HAP-1 (cell line): Measurements from ENCODE around the gene STK17B.

Experiments
- DNase-seq, 2 experiments: peaks; one replicate each; pipeline ENCODE4 v3.0.0-alpha.2; 2016 to 2020; ENCODE audit warnings: low spot score in 2 of 2
- H3K27me3 ChIP-seq: fragments of 250-450 bp; sonication (Bioruptor Pico); 2 replicates; pipeline ENCODE4 v1.5.1; 2020; ENCODE audit warnings: low read depth, mild to moderate bottlenecking, moderate library complexity
- H3K36me3 ChIP-seq: fragments of 250-450 bp; sonication (Bioruptor Pico); replicated peaks from 2 replicates; pipeline ENCODE4 v1.5.1; 2020; ENCODE audit warnings: mild to moderate bottlenecking
- H3K4me1 ChIP-seq: fragments of 250-450 bp; sonication (Bioruptor Pico); 2 replicates; pipeline ENCODE4 v1.5.1; 2020; ENCODE audit warnings: mild to moderate bottlenecking
- H3K4me3 ChIP-seq: fragments of 250-450 bp; sonication (Bioruptor Pico); 2 replicates; pipeline ENCODE4 v1.5.1; 2020; ENCODE audit warnings: mild to moderate bottlenecking, moderate library complexity
- H3K9me3 ChIP-seq: fragments of 250-450 bp; sonication (Bioruptor Pico); 2 replicates; pipeline ENCODE4 v1.5.1; 2020; ENCODE audit warnings: mild to moderate bottlenecking, moderate library complexity
- in situ Hi-C: fragments of 300-500 bp; cut with MboI; formaldehyde crosslinking; loops from 3 replicates; pipeline ENCODE4 v1.14.3; 2020; ENCODE audit warnings: low sequenced_read_pairs, inconsistent platforms, mixed read lengths

Gene STK17B

DNA sequence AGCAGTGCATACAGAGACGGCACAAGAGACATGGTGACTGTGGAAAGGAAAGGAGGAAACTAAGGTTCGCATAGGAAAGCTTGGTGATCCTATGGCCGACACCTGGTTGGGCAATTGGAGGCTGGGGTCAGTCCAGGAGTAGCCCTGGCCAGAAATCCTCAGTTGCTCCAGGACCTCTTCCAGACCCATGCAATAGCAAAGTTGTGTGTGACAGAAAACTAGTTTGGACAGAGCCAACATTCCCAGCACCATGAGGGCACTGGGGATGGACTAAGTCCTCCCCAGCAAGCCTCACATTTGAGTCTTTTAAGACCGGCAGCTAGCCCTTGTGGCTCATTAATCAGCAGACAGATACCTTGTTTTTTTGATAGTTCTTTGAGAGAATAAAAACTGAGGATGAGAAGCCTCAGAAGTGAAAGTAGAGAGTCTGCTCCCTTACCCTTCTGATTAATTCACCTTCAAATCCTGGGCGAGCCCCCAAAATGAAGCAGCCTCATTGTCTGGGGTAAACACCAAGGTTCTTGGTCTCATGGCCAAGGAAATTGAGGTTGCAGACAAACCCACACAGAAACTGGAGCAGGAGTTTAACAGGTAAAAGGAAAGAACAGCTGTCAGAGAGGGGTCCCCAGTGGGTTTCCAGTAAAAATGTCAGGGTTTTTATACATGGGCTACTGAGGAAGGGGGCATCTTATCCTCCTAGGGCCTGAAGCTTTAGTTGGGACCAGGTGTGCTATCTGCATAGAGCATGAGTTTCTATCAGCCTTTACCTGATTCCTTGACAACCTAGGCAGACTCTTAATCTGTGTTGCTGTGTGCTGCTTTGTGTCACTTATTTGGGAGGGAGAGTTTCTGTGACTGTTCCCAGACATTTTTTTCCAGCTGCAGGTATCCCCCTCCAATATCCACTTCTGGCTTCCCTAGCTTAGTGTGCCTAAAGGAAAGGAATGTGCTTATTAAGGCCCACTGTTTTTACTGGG, 39.1 kb downstream of the STK17B start:
- Histone ChIP-seq H3K4me1 (no peaks in the 10 kb centered on the region; the same call in 1 of the 2 replicates), H3K9me3 (no peaks in the 10 kb centered on the region), H3K4me3 (no peak overlapping the region), H3K36me3 (0 out of 2 replicates have a peak, but pooled peaks cover 4% of the 10 kb centered on the region), H3K27me3 (0 out of 2 replicates have a peak, but pooled peaks cover 4% of the 10 kb centered on the region)
- DNase-seq = no peak
- in situ Hi-C loops = loop anchor here (10.0 kb wide), 2 partner anchors 143 to 623 kb away; no protein-coding TSS in a partner anchor

DNA sequence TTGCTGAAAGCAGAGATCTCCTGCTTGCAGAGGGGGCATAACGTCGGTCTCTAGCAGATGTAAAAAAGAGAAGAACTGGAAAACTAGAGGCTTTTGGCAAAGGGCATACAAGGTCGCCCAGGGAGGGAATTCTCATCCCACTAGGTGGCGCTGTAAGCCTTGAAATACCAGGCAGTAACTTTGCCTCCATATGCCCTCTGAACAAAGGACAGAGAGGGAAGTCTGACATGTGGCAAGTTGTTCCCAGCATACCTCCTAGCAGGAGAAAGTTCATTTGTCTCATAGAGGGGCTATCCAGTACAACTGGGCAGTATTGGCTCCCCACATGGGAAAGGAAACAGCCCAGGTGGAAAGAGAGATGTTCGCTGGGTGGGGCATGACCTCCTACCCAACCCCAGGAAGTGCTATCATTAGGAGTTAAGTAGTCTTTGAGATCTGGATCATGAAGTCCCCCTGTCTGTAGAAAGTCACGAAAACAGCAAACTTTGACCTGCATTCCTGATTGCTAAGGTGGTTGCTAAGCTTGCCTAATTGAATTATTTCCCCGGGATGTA, 39.9 kb downstream of the STK17B start:
- DNase-seq = peak; percentile 73 to 88

DNA sequence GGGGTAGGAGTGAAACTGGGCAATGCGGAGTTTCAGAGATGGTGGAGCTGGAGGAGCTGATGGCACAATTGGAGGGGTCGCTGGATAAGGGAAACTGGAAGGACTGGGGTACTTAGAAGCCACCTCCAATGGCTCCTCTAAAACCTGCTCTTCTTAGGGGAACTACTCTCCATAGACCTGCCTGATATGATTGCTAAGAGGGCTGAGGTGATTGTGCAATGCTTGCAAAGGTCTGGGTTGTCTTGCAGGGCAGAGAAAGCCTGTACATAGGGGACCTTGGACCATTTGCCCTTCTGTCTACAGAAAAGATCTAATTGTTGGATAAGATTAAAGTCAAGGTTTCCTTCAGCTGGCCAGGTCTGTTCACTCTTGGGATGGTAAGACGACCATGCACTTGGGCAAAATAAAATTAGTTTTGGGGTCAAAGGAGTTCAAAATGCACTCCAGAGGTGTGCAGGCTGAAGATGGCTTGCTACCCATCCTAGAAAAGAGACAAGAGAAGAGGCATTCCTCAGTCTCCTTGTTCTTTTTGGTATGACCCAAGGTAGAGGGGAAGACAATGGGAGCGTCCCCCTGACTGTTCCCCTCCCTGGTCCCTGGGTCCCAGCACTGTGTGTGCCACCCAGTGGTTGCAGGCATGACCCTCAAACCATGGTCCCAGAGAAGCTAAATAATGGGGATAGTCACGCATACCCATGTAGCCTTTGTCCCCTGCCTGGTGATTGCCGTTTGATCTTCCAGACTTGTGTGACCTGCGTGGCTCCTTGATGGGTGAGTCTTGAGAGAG, 41.1 kb downstream of the STK17B start:
- Histone ChIP-seq H3K27me3 (0 out of 2 replicates have a peak, but pooled peaks cover 4% of the 10 kb centered on the region), H3K4me3 (no peak overlapping the region), H3K4me1 (no peaks in the 10 kb centered on the region), H3K9me3 (no peaks in the 10 kb centered on the region), H3K36me3 (no peaks in the 10 kb centered on the region)
- no peak for DNase-seq
- in situ Hi-C loops = loop anchor here (10.0 kb wide), 2 partner anchors 145 to 625 kb away; no protein-coding TSS in a partner anchor

More for the DNA sequence above, 39.9 kb downstream of the STK17B start:
- Histone ChIP-seq H3K9me3 (no peaks in the 10 kb centered on the region), H3K27me3 (0 out of 2 replicates have a peak, but pooled peaks cover 4% of the 10 kb centered on the region), H3K4me1 (no peaks in the 10 kb centered on the region), H3K36me3 (no peaks in the 10 kb centered on the region), H3K4me3 (no peak overlapping the region)
- in situ Hi-C loops = loop anchor here (10.0 kb wide), 2 partner anchors 143 to 623 kb away; no protein-coding TSS in a partner anchor

DNA sequence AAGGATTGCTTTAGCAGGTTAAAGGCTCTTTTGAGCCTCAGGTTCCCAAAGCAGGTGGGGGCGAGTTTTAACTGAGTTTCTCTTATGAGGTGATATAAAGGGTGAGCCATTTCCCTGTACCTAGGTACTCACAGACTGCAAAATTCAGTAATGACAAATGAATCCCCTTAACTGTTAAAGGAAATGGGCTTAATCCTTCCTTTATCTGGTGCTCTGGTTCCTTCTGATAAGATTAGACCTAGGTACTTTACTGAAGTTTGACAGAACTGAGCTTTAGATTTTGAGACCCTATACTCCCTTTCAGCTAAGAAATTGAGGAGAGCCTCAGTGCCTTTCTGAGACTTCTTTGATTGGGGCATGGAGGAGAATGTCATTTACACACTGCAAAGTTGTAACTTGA, 42.6 kb downstream of the STK17B start:
- 0 out of 2 replicates have a peak, but pooled peaks cover 4% of the 10 kb centered on the region for H3K27me3 ChIP-seq
- no peaks in the 10 kb centered on the region for H3K4me1 ChIP-seq
- no peak for DNase-seq
- H3K9me3 ChIP-seq = no peaks in the 10 kb centered on the region
- H3K36me3 ChIP-seq = no peaks in the 10 kb centered on the region
- H3K4me3 ChIP-seq = no peak overlapping the region
- in situ Hi-C loops = no loop called here

DNA sequence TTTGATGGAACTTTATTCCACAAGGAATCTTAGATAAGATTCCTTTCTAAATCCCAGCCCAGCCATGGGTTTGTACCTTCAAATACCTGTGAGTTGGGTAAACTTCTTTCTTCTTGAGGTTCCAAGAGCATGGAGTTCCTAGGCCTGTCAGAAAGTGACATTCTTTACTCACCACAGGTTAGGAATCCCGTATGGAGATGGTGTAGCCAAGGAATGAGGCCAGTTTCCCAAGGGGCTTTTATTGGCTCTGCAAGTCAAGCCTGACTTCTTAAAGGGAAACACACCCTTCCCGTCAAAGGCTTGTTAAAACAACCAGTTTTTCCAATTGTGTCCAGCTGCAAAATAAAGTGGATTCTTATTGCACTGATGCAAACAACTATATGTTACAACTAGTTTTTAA, 45.8 kb downstream of the STK17B start:
- Histone ChIP-seq H3K4me1 (no peaks in the 10 kb centered on the region), H3K9me3 (no peaks in the 10 kb centered on the region), H3K27me3 (0 out of 2 replicates have a peak, but pooled peaks cover 4% of the 10 kb centered on the region), H3K36me3 (no peaks in the 10 kb centered on the region), H3K4me3 (no peak overlapping the region)
- in situ Hi-C loops = no loop called here
- DNase-seq = no peak

DNA sequence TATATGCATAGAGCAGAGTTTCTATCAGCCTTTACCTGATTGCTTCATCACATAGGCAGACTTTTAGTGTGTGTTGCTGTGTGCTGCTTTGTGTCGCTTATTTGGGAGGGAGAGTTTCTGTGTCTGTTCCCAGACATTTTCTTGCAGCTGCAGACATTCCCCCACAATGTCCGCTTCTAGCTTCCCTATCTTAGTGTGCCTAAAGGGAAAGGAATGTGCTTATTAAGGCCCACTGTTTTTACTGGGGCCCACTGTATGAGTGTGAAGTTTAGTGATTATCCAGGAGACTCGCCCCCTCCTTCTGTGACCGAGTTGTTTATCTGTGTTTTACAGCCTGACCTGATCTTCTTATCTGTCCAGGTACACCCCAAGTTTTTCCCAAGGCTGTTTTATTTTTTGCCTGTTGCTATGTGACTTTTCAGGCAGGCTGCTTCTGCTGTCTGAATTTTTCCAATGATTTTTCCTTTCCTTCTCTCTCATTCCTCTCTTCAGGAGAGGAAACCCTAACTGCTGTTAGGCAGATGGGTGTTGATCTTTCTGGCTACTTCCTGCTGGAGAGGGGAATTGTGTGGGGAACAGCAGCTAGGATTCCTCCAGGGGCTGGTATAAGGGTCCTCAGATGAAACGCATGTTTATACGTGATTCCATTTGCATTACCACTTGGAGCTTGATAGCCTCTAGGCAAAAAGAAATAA, 47.6 kb downstream of the STK17B start:
- H3K9me3 ChIP-seq = no peaks in the 10 kb centered on the region
- no peaks in the 10 kb centered on the region for H3K27me3 ChIP-seq
- no peak for DNase-seq
- H3K4me1 ChIP-seq = no peaks in the 10 kb centered on the region
- in situ Hi-C loops = no loop called here
- H3K36me3 ChIP-seq = no peaks in the 10 kb centered on the region
- no peak overlapping the region for H3K4me3 ChIP-seq

DNA sequence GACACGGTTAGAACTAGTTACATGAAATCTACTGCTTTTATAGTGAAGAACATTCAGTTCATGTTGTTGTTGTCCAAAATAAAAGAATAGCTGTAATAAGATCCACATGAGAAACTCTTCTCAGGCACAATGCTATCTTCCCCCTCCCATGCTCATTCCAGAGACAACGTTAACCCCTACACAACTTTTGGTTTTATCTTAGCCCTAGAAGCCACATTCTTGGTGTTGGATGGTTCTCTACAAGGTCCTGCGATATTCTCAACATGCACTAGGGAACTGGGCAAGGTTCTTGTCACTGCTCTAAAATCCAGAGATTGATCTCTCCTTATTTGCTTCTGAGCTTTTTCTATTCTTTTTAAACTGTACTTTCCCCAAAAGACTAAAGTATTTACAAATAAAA, 51.5 kb downstream of the STK17B start:
- no peaks in the 10 kb centered on the region for H3K9me3 ChIP-seq
- H3K4me1 ChIP-seq = no peaks in the 10 kb centered on the region
- no peaks in the 10 kb centered on the region for H3K27me3 ChIP-seq
- in situ Hi-C loops = no loop called here
- no peak overlapping the region for H3K4me3 ChIP-seq
- H3K36me3 ChIP-seq = no peaks in the 10 kb centered on the region
- no peak for DNase-seq

DNA sequence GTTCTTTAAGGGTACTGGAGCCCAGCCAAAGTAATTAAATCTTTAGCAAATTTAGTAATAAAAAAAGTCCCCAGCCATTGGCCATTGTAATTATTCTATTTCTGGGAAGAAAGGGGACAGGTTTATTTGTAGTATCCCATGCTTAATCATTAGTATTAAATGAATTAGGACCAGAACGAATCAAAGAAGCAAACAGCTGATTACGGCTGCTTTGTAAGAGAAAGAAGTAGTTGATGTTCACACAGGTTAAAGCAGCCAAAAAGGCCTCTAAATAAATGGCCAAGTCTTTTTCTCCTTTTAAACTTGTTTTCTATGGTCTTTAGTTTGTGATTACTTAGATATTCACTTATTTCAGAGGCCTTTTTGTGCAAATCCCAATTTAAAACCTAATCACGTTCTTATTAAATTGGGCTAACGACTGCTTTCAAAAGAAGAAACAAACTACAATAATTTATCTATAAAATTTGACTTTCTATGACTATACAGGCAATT, 54.1 kb downstream of the STK17B start:
- in situ Hi-C loops = no loop called here
- H3K4me3 ChIP-seq = no peak overlapping the region
- no peaks in the 10 kb centered on the region for H3K9me3 ChIP-seq
- no peaks in the 10 kb centered on the region for H3K36me3 ChIP-seq
- peaks cover 12% of the 10 kb centered on the region for H3K4me1 ChIP-seq
- no peak for DNase-seq
- H3K27me3 ChIP-seq = no peaks in the 10 kb centered on the region

DNA sequence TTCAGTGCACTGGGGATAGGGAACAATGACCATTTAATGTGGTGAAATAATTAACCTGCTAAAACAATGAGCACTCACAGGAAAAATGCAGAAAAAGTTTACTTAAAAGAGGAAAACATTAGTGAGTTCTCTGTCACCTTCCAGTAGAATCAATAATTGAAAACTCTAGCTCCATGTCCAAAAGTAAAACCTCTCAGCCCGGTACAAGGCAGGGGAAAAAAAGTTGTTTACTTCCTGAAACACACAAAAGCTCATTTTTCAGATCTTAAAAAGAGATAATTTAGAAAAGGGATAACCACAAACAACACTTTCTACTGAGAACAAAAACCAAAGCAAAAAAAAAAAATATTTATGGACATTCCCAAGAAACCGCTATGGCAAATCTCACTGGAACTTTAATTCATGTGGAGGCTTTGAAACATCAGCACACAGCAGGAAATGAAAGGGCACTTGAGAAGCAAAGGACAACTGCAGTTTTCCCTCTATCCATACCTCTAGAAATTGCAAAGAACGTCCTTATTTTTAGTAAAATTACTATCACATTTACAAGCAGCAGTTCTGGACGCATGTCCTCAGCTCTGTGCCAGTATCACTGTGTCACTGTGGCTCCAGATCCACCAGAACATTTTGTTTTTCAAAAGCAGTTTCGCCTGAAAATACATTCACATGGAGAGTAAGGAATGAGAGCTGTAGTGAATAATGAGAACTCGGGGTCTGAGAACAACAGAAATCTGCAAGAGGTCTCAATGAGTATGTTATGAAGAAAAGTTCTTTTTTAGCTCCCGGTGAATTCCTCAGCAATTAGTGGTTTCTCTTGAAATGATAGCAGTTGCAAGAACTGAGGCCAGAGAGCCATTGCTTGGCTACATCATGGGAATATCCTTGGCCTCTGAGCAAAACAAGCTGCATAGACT, 58.1 kb downstream of the STK17B start:
- in situ Hi-C loops = no loop called here
- Histone ChIP-seq H3K9me3 (no peaks in the 10 kb centered on the region), H3K4me1 (peaks cover 15% of the 10 kb centered on the region), H3K4me3 (no peak overlapping the region), H3K27me3 (no peaks in the 10 kb centered on the region), H3K36me3 (no peaks in the 10 kb centered on the region)
- DNase-seq = no peak

DNA sequence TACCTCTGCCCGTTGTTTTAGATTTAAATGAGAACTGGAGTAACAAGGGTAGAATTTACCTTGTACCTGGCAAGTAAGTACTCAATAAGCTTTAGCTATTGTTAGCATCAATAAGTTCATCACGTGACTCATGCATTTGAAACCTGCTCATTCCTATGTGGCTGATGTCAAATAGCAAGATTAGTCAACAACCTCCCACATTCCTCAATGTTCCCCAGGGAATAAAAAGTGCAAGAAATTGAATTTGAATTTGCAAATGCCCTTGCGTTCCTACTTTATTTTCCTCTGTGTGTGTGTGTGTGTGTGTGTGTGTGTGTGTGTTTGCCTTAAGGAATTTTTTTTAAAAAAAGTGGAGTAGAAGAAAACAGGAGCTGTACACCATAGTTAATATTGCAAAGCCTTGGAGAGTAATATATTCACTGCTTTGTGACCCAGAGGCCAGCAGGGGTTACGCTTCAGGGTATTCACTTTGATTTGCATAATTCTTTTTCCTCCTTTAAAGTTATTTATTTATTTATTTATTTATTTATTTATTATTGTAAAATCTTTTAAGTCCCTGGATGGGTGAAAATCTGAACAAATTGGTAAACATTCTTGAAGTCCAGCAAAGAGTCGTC, 58.9 kb downstream of the STK17B start:
- Histone ChIP-seq H3K4me1 (peaks cover 15% of the 10 kb centered on the region), H3K4me3 (no peak overlapping the region), H3K36me3 (no peaks in the 10 kb centered on the region), H3K9me3 (no peaks in the 10 kb centered on the region), H3K27me3 (no peaks in the 10 kb centered on the region)
- peak in 1 of 2 experiments; percentile 41 for DNase-seq
- in situ Hi-C loops = no loop called here

DNA sequence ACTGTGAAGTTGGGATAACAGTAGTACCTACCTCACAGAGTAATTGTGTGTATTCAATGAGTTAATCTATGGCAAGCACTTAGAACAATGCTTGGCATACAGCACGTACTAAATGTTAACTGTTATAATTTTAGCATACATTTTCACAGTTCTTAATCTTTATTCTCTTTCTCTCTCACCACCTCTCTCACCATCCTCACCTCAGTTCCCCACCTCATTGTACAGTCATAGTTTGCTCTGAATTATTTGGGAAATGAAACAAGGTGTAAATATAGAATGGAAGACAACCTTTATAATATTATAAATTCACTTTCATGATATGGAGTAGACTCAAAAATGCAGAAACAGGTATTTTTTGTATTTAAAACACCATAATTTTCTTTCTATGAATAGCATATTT, 62.8 kb downstream of the STK17B start:
- Histone ChIP-seq H3K4me1 (peaks cover 15% of the 10 kb centered on the region), H3K27me3 (no peaks in the 10 kb centered on the region), H3K9me3 (no peaks in the 10 kb centered on the region), H3K4me3 (no peak overlapping the region), H3K36me3 (no peaks in the 10 kb centered on the region)
- DNase-seq = no peak
- in situ Hi-C loops = no loop called here

DNA sequence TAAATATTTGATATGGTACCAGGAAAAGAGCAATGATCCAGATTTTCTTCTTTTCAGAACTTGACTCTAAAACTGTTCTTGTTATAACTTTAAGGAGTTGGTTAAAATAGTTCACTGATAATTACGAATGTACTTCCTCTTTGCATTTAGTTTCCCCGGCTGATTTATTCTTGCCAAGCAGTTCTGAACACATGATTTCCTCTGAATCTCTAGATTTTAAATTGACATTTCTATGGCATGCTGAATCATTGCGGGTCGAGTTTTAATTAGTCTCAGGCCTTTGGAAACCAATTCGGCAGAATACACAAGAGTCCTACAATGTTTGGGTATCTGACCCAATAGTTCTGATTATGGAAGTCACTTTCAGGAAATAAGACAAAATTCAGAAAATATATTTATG, 65.4 kb downstream of the STK17B start:
- DNase-seq = no peak
- no peak overlapping the region for H3K4me3 ChIP-seq
- in situ Hi-C loops = no loop called here

More for the DNA sequence above, 65.4 kb downstream of the STK17B start:
- Histone ChIP-seq H3K9me3 (no peaks in the 10 kb centered on the region), H3K27me3 (no peaks in the 10 kb centered on the region), H3K36me3 (no peaks in the 10 kb centered on the region), H3K4me1 (0 out of 2 replicates have a peak, but pooled peaks cover 3% of the 10 kb centered on the region)
